HEK293T (cell line): ENCODE results near the gene ZIC4.

Experiments used
- ARNT ChIP-seq: fragments of 450-650 bp; IDR thresholded peaks from 2 replicates; pipeline ENCODE4 v1.6.1; 2017; ENCODE audit warnings: mild to moderate bottlenecking
- ELF4 ChIP-seq: fragments of 450-650 bp; IDR thresholded peaks from 2 replicates; pipeline ENCODE4 v1.6.1; 2017; ENCODE audit warnings: antibody characterized with exemption
- FOXK2 ChIP-seq: fragments of 450-650 bp; IDR thresholded peaks from 2 replicates; pipeline ENCODE4 v1.6.1; 2016; ENCODE audit warnings: mild to moderate bottlenecking
- HDGF ChIP-seq: fragments of 450-650 bp; IDR thresholded peaks from 2 replicates; pipeline ENCODE4 v1.6.1; 2017; ENCODE audit warnings: antibody characterized with exemption, borderline replicate concordance
- LEF1 ChIP-seq: fragments of 450-650 bp; IDR thresholded peaks from 2 replicates; pipeline ENCODE4 v1.6.1; 2017; ENCODE audit warnings: mild to moderate bottlenecking, borderline replicate concordance
- TARDBP ChIP-seq: fragments of 450-650 bp; IDR thresholded peaks from 2 replicates; pipeline ENCODE4 v1.6.1; 2016
- ZNF384 ChIP-seq: fragments of 450-650 bp; IDR thresholded peaks from 2 replicates; pipeline ENCODE4 v1.6.1; 2016

GRCh38 chr3:147402159-147402558, 4.2 kb downstream of the ZIC4 start:
- TF ChIP-seq FOXK2 (no peak), ARNT (no peak), ZNF384 (no peak), ELF4 (no peak), HDGF (no peak), LEF1 (no peak), TARDBP (no peak)
